GM21619 (cell line): ENCODE results near the gene GPR146.
"Not testable (repeated sequence)": the region's sequence is repeated elsewhere in the genome, so short reads cannot be mapped to it uniquely, and the experiment has no call there.

Experiments
- ATAC-seq: cut with Tn5 transposase; IDR thresholded peaks from one replicate; pipeline ENCODE4 v1.9.1; 2021; ENCODE audit not compliant: unreplicated experiment

GPR146 gene

GRCh38 chr7:1044189-1045068 lies at the start of gene GPR146:
Gene GPR146 (plus strand): TSS chr7:1044546. CDS start chr7:1057516, 12,970 bp downstream.
- peak; percentile 82 for ATAC-seq

- ATAC-seq, result no peak
These were observed 49.6 kb upstream of the GPR146 start for GRCh38 chr7:994592-995308.

DNA sequence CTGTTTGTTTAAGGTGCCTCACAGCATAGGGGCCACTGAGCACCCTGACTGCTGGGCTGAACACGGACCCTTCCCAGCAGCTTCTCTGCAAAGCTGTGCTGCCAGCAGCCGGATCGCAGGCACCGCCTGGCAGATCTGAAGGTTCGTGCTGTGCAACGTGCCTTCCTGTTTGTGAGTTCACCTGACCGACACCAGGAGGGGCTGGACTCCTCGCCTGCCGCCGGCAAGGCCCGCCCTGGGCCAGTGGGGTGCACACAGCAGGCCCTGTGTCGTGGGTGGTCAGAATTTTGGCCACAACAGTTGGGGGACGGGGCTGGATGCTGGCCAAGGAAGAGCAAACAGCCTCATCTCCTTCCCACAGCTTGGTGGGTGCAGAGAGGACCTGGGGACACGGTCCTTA lies 48.8 kb upstream of the GPR146 start:
- ATAC-seq, result no peak

DNA sequence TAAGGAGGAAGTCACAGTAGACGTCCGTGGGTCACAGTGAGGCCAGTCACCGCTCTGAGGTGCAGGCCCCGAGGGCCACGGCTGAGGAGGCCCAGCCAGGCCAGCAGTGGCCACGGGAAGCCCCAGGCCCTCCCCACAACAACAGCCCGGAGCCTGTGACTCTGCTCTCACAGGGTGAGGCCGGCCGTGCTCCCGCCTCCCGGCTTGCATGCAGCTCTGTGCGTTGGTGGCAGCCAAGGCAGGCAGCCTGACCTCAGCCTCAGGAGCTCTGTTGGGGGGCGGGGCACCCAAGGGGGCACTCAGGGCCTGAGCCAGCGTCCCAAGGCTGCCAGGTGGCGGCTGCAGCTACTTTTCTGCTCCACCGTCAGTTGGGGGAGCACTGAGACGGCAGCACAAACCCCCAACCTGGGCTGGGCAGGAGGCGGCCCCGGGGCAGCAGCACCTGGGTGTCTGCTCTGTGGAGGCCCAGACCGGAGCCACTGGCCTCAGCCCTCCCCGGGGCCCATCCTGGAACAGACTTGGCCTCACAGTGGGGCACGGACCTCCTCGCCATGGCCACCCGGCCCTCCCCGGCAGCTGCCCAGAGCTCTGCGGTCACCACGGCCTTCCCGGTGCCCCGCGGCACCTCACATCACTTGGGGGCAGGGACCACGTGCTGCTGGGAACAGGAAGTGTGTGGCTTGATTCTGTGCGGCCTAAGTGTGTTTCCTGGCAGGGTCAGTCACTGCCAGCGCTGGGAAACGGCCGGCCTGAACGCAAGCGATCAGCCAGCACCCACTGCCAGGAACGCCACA lies 48.1 kb upstream of the GPR146 start:
- ATAC-seq, result no peak

DNA sequence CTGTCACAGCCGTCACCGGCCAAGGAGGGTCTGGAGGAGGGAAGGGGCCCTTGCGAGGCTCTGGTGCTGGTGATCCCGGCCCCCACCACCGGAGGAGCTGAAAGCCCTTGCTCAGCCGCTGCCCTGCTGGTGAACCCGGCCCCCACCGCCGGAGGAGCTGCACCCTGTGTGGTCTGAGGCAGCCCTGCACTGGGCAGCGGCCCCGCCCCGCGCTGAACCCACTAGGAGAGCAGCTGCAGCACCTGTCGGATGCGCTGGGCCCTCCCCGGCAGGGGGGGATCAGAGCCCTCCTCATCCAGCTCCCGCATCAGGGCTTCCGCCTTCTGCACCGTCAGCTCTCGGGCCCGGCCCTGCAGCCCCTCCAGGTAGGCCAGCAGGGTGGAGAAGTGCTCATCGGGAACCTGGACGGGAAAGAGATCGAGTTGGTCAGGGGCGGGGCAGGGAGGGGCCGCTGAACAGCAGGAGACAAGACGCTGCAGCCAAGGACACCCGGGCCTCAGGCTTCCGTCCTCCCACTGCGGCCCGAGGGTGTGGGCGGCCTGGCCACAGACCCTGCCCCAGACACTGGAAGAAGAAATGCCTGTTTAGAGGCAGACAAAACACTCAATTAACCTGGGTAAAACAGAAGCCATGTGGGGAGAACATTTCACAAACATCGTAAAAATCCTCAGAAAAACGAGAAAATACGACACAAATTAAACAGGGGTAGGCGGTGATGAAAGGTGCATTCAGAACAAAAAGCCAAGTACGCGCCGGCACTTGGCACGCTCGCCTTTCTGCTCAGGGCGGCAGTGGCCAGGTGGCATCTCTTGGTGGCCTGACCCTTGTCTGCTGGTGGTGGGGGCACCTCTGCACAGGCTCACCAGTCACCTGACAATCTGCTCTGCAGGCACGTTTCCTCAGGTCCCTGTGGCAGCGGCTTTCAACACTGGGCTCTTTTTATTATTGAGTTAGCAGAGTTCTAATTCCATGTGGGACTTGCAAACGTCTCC lies 46.6 kb upstream of the GPR146 start:
- ATAC-seq, result no peak

DNA sequence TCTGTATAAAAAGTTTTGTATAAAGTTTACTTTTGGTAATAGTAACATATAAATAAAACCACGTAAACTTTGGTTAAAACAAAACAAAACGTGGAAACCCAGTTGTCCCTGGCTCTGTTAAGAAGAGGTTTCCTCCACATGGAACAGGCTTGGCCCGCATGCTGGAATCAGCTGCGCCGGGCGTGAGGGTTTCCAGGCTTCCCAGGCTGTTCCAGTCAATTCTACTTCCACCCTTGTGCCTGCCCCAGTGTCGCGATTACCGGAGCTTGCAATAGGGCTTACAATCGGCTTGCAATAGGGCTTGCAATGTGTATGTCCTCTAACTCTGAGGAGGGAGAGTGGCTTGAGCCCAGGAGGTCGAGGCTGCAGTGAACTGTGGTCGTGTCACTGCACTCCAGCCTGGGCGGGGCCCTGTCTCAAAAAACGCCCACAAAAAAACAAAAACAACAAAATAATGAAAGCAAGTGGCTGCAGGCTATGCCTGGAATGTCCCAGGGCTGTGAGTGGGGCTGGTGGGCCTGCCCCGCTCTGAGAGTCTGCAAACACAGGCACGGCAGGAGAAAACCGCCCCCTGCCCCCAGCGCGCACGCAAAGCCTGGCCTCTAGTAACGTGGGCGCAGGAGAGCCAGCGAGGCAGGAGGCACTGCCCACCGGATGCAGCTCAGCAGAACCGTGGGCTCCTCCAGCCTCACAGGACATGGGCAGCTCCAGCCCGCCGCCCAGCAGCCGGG lies 45.0 kb upstream of the GPR146 start:
- ATAC-seq, result no peak

DNA sequence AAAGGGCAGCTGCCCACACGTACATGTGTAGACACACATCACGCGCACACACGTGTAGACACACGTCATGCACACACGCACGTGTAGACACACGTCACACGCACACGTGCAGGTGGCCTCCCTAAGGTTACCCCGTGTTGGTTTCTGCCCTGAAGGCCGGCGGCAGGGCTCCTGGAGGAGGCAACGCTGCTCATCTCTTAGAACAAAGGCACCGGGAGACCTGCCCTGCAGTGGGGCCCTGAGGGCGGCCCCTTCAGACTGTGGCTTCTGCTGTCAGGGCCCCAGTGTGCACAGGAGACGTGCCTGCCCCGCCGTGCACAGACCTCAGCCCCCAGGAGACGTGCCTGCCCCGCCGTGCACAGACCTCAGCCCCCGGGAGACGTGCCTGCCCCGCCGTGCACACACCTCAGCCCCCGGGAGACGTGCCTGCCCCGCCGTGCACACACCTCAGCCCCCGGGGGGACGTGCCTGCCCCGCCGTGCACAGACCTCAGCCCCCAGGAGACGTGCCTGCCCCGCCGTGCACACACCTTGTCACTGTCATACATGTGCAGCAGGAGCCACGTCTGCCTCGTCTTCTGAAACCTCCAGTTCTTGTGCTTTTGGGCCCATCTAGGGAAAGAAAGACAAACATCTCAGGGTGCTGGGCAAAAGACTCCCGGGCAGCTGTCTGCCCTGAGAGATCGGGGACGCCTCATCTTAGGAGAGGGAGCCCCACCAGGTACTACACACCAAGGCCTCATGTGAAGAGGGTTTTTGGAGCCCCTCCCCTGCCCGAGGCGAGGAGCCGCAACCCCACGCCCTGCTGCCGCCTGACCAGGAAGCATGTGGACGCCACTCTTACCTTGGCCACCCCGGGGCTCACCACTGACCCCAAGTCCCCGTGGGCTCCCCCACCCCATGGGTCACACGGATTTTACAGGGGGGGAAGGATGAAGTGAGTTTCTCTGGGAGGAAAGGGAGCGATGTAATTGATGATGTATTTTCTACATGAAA lies 44.1 kb upstream of the GPR146 start:
- no peak for ATAC-seq

DNA sequence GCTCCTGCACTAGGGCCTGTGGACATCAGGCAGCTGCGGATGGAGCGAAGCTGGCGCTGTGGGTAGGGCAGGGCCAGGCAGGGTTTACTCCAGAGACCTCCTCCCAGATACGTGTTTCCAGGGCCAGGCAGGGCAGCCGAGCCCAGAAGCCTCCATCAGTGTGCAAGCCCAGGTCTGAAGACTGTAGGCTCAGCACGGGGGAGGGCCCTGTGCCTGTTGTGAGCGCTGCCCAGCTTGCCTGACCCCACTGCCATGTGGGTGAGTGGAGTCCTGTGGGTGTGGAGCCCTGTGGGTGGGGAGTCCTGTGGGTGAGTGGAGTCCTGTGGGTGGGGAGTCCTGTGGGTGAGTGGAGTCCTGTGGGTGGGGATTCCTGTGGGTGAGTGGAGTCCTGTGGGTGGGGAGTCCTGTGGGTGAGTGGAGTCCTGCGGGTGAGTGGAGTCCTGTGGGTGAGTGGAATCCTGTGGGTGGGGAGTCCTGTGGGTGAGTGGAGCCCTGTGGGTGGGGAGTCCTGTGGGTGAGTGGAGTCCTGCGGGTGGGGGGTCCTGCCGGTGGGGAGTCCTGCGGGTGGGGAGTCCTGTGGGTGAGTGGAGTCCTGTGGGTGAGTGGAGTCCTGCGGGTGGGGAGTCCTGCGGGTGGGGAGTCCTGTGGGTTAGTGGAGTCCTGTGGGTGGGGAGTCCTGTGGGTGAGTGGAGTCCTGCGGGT lies 43.1 kb upstream of the GPR146 start:
- ATAC-seq, result not testable (repeated sequence)

- not testable (repeated sequence) for ATAC-seq
These were observed 42.3 kb upstream of the GPR146 start for GRCh38 chr7:1002026-1002425.

DNA sequence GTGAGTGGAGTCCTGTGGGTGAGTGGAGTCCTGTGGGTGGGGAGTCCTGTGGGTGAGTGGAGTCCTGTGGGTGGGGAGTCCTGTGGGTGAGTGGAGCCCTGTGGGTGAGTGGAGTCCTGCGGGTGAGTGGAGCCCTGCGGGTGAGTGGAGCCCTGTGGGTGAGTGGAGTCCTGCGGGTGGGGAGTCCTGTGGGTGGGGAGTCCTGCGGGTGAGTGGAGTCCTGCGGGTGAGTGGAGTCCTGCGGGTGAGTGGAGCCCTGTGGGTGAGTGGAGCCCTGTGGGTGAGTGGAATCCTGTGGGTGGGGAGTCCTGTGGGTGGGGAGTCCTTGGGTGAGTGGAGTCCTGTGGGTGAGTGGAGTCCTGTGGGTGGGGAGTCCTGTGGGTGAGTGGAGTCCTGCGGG lies 41.9 kb upstream of the GPR146 start:
- ATAC-seq, result not testable (repeated sequence)

GRCh38 chr7:1004018-1004852 lies 40.1 kb upstream of the GPR146 start:
- no peak for ATAC-seq

DNA sequence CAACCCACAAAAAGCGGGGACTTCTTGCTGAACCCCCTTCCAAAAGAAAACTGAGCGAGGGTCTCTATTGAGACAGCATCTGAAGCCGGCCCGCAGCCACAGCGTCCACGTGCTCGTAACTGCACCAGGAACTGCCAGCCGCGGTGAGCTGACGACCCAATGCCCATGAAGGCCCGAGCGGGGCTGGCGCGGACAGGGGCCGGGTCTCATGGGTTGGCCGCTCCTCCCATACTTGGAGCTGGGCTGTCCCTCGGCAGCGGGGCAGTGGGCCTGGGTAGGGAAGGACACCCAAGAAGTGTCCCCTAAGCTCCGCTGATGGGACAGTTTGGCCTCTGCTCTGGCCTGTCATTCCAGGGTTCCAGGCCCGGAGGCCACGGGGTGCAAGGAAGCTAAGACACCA lies 39.0 kb upstream of the GPR146 start:
- no peak for ATAC-seq

- no peak for ATAC-seq
These were observed 36.4 kb upstream of the GPR146 start for GRCh38 chr7:1007901-1008300.

- no peak for ATAC-seq
These were observed 35.5 kb upstream of the GPR146 start for GRCh38 chr7:1008733-1009363.

GRCh38 chr7:1009747-1010146 lies 34.6 kb upstream of the GPR146 start:
- ATAC-seq, result no peak

GRCh38 chr7:1010226-1010625 lies 34.1 kb upstream of the GPR146 start:
- no peak for ATAC-seq
